ENCODE data around the gene CPNE7.

Gene CPNE7

DNA sequence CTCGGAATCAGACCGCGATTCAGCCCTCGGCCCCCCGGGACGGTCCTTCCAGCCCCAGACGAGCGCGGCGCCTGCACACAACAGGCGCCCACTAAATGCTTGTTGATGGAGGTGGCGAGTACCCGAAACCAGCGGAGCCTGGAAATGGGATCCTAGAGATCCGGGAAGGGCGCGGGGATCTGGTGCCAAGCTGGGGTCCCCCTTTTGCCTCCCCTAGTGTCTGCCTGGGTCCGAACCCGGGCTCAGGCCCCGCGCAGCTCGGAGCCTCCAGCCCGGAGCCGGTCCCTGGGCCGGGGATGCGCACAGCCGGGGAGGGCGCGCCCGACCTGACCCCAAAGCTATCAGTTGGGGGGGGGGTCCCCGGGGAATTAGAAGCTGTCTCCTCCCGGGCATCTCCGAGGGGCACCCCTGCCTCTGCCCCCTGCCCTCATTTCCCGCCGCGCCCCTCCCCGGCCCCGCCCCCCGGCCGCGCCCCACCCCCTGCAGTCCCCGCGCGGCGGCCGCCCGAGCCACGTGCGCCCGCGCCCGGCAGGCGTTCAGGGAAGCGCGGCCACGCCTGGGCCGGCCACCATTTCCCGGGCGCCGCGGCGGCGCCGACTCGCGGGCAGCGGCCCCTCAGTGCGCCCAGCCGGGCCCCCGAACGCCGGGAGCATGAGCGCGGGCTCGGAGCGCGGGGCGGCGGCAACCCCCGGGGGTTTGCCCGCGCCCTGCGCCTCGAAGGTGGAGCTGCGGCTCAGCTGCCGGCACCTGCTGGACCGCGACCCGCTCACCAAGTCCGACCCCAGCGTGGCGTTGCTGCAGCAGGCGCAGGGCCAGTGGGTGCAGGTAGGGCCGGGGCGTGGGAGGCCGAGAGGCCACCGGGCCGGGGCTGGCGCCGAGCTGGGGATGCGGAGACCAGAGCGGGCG is at the start of gene CPNE7:
TSS of gene CPNE7 (plus strand) at position 512 of the 906 bp plus-strand sequence. CDS start at position 652, 140 bp downstream.
- peak; percentile 39 for DNase-seq

DNA sequence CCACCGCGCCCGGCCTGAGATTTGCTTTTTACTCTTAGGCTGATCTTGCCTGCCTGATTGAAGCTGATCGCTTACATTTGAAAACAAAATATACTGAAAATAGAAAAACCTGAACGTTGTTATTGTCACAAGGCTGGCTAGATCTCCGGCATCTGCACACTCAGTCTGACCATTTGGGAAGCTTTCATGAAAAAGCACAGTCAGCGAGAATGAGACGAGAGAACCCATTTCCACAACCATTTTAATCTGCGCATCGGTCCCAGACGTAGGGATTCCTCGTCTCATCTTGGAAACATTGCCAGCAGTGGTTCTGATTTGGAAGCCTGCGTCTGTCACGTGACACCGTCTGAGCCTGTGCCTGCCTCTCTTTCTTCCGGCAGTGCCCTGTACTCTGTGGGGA is 46.5 kb upstream of the CPNE7 start:
- no peak for DNase-seq

DNA sequence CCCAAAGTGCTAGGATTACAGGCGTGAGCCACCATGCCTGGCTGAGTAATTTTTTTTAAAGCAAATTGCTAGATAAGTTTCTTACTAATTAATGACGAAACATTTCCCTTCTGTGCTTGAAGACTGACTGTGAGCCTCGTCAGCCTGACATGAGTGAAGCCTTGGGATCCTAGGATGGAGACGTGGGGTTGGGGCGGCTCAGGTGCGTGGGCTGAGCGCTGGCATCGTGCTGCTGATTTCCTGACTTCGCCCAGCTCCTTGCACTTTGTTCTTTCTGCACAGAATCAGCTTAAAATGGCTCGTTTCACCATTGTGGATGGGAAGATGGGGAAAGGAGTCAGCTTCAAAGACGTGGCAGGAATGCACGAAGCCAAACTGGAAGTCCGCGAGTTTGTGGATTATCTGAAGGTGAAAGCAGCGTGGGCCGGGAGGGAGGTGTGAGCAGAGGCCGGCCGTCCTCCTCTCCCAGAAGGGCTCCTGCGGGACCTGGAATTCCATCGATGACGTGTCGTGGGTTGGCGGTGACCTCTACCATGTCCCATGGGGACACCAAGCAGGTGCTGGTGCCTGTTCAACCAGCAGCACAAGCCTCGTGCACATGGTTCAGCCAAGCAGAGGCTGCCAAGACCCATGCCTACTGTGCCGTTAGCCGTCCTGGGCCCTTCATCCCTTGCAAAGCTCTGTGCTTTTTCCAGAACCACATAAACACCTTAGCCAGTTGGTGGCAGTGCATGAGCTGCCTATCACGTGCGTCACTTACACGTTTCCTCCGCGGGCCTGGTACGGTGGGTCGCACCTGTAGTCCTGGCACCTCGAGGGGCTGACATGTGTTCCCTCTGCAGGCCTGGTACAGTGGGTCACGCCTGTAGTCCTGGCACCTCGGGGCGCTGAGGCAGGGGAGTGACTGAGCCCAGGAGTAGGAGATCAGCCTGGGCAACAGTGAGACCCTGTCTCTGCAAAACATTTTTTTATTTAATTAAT is 44.9 kb upstream of the CPNE7 start:
- DNase-seq, result no peak

DNA sequence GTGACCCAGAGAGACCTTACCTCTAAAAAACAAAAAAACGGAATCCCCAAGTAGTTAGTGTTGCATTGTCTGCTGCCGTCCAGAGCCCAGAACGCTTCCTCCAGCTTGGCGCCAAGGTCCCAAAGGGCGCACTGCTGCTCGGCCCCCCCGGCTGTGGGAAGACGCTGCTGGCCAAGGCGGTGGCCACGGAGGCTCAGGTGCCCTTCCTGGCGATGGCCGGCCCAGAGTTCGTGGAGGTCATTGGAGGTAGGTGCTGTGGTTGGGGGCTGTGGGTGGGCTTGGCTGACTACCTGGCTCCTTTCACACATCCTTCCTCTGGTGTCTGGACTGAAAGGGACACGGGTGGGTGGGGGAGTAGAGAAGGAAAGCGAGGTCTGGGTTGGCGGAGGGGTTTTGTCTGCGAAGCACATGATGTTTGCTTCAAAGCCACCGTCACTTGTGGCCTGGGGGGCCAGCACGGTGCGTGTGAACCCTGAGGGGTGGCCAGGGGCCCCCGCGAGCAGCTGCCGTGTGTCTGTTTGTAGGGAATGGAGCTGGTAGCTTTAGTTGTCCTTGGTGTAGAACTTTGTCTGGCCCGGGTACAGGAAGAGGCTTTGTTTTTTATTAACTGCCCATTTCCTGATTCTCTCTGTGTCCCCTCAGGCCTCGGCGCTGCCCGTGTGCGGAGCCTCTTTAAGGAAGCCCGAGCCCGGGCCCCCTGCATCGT is 43.6 kb upstream of the CPNE7 start:
- DNase-seq, result no peak

DNA sequence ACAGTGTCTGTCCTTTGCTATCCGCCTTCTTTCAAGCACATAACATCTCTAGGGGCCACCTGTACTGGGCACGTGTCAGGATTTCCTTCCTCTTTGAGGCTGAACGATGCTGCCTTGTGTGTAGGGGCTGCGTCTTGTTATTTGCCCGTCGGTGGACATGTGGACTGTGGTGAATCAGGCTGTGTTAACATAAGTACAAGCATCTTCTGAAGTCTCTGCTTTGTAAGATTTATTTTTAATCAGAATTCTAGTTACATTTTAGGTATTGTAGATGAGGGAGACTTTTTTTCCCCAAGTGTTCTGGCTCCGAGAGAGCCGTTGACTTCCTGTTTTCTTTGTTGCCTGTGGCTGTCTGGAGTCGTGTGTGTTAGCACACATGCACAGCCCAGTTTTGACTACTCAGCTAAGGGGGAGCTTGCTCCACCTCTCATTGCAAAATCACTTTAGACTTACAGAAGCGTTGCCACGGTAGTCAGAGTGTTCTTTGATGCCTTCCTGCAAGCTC is 41.3 kb upstream of the CPNE7 start:
- DNase-seq, result no peak

DNA sequence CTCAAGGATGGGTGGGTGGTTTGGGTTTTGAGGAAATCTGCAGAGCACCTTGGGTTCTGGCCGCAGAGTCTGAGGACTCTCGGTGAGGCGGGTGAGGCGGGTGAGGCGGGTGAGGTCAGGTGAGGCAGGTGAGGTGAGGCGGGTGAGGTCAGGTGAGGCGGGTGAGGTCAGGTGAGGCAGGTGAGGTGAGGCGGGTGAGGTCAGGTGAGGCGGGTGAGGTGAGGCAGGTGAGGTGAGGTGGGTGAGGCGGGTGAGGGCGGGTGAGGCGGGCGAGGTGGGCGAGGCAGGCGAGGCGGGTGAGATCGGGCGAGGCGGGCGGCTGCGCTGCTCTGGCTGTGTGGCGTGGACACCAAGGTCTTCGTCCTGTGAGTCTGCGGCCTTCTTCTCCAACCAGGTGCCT is 39.2 kb upstream of the CPNE7 start:
- DNase-seq, result no peak

DNA sequence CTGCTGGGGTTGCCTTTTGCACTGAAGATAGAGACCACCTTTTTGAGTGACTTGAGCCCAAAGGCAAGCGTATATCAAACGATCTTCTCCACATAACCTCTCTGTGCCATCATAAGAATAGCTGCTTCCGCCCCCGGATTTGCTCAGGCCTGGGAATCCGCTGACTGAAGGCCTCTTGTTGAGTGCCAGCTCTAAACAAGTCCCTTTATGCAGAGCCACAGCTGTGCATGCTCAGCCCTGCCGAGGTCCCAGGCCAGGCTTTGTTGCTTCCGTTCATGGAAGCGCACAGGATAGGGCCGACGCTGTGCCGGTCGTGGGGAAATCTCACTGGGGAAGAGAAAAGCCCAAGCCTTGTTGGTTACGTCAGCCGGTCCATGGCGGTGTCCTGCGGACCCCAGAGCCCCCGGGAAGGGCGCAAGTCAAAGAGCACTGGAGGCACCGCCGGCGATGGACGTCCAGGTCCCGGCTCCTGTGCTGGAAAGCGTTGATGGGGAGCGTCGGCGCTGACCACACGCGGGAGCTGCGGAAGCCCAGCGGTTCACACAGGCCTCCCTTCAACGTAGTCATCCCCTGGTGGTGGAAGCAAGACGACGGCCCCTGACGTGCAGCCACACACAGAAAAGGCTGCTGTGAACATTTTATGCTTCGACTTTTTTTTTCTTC is 38.5 kb upstream of the CPNE7 start:
- no peak for DNase-seq

DNA sequence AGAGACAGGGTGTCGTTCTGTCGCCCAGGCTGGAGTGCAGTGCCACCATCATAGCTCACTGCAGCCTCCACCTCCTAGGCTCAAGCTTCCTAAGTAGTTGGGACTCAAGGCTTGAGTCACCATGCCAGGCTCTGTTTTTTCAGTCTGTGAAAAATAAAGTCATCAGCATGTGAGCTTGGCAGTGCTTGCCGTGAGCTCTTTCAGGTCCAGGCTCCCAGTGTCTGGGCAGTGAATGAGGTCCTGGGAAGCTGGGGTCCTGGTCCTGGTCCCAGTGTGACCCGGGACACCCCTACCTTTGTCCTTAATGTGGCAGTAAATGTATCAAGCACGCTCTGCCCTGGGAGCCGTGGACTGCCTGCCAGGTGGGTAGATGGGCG is 38.0 kb upstream of the CPNE7 start:
- no peak for DNase-seq

DNA sequence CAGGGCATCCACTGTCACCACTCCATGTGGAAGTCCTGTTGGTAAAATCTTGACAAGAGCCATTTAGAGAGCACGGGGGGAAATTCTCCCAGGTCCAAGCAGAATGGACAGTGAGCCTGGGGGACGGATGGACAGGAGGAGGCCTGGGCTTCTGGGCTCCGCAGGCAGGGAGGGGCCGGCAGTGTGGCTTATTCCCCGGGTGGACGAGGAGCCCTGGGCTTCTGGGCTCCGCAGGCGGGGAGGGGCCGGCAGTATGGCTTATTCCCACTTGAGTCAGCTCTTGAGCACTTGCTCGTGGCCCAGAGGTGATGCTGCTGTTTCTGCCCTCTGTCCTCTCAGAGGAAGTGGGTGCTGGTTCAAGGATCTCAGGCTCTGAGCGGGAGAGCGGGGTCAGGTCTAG is 37.3 kb upstream of the CPNE7 start:
- no peak for DNase-seq

DNA sequence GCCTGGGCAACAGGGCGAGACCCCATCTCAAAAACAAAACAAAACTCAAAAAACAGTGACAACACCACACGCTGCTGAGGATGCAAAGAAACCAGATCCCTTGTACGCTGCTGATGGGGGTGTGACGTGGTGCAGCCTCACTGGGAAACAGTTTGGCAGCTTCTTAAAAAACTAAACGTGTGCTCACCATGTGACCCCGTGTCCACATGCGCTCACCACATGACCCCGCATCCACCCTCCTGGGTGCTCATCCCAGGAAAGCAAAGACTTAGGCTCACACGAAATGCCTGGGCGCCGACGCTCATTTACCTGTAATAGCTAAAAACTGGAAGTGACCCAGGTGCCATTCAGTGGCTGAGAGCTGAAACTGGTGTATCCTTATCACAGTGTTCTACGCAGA is 35.0 kb upstream of the CPNE7 start:
- no peak for DNase-seq

DNA sequence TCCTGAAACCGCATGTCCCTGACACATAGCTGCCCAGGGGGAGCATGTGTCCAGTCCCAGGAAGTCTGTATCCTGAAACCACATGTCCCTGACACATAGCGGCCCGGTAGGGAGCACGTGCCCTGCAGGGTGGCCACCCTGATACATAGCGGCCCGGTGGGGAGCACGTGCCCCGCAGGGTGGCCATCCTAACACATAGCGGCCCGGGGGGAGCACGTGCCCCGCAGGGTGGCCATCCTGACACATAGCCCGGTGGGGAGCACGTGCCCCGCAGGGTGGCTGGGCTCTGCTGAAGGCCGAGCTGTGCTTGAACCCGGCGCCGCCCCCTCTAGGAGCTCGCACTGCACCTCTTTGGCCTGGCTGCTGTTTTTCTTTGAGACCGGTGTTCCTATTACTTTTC is 33.8 kb upstream of the CPNE7 start:
- no peak for DNase-seq

DNA sequence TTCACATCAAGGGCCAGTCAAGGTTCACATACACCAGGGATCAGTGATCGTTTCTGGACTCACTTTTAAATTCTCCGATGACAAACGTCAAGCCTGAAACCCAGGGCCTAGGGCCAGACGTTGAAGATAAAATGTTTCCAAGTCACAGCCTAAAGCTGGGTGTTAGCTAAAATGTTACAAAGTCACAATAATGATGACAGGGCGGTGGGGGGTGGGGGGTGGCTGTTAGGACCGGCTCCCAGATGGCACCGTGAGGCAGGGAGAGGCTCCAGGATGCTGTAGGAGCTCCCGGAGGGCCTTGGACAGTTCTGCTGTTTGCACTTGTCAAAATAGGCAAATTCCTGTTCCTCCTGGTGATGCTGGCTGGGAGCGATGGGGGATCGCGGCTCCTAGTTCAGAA is 31.4 kb upstream of the CPNE7 start:
- DNase-seq, result no peak

DNA sequence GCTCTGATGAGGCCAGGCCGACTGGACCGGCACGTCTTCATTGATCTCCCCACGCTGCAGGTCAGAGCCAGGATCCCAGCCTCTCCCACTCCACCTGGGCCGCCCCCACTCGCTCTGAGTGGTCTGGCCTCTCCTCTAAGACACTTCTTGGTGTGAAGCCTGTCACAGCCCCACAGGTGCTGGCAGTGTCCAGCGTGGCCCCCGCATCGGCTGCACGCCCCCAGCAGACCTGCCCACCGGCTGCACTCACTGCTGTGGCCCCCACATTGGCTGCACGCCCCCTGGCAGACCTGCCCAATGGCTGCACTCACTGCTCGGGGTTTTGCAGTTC is 30.9 kb upstream of the CPNE7 start:
- no peak for DNase-seq

DNA sequence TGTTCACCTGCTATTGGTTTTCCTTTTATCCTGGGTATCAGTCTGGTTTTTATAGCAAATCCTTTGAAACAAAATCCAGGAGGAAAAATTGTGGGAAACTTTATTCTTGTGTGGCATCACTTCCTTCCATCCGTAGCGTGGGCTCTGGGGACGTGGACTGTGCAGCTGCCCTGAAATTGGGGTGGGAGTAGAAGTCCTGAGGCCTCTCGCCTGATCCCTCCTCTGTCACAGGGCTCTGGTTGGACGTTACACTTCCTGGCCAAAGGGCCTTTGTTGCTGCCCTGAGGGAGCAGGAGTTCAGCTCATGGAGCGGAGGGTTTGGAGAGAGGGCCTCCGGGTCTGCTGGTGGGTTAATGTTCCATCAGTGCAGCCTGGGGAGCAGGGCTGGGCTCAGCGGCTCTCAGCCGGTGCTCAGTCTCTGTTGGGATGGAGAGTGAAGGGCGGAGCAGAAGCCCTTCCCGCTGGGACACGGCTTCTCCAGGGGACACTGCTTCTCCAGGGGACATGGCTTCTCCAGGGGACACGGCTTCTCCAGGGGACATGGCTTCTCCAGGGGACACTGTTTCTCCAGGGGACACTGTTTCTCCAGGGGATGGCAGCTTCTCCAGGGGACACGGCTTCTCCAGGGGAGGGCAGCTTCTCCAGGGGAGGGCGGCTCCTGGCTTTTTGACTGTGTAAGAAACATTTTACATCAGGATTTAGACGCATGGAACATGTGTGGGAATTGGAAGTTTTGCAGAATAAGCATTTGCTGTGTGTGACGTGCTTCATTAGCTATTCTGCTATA is 30.3 kb upstream of the CPNE7 start:
- no peak for DNase-seq

DNA sequence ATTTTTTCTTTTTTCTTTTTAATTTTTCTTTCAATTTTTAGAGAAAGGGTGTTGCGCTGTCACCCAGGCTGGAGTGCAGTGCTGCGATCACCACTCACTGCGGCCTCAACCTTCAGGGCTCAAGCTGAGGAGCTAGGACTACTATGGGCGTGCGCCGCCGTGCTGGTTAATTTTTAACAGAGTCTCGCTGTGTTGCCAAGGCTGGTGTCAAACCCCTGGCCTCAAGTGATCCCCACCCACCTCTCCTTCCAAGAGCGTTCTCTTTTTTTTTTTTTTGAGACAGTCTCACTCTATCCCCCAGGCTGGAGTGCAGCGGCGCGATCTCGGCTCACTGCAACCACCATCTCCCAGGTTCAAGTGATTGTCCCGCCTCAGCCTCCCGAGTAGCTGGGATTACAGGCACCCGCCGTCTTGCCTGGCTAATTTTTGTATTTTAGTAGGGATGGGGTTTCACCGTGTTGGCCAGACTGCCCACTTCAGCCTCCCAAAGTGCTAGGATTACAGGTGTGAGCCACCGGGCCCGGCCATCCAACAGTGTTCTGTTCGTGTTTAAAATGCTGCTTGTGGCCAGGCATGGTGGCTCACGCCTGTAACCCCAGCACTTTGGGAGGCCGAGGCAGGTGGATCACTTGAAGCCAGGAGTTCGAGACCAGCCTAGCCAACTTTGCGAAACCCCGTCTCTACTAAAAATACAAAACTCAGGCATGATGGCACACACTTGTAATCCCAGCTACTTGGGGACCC is 29.6 kb upstream of the CPNE7 start:
- no peak for DNase-seq

DNA sequence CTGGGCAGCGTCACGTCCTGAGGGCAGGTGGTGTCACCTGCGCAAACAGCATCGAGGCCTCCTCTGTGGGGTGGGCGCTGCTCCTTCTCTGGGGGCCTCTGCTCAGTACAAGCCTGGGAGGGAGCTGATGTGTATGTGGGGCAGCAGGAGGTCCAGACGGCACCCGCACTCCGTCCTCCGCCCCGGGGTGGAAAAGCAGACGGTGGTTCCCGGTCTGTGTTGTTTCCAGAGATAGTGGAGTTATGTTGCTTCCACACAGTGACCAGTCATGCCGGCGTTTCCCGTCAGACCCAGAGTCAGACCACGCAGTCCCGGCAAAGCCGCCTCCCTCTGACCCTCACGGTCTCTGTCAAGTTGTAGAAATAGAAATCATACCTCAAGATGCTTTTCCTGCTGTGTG is 28.8 kb upstream of the CPNE7 start:
- DNase-seq, result no peak

DNA sequence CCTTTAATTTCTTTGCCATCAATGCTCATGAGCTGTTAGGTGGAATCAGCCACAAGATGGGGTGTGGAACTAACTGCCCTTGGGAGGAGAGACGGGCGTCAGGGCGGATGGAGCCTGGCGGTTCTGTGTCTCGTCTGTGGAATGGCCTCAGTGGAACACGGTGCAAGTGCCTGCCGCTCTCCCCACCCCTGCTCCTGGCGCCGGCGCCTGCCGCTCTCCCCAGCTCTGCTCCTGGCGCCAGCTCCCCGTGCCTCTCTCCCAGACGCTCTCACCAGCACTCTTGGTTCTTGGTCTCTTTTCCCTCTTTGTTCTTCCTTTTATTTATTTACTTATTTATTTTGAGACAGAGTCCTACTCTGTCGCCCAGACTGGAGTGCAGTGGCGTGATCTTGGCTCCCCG is 28.3 kb upstream of the CPNE7 start:
- no peak for DNase-seq

DNA sequence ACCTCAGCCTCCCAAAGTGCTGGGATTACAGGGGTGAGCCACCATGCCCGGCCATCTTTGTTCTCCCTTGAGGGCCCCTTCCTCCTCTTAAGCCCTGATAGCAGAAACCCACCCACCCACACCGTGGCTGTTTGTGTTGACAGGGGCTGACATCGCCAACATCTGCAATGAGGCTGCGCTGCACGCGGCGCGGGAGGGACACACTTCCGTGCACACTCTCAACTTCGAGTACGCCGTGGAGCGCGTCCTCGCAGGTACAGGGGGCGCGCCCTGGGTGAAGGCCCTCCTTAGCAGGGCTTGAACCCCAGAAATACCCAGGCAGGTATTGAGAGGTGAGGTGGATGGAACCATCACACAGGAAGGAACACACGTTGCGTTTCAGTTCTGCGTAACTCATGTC is 27.7 kb upstream of the CPNE7 start:
- DNase-seq, result no peak

DNA sequence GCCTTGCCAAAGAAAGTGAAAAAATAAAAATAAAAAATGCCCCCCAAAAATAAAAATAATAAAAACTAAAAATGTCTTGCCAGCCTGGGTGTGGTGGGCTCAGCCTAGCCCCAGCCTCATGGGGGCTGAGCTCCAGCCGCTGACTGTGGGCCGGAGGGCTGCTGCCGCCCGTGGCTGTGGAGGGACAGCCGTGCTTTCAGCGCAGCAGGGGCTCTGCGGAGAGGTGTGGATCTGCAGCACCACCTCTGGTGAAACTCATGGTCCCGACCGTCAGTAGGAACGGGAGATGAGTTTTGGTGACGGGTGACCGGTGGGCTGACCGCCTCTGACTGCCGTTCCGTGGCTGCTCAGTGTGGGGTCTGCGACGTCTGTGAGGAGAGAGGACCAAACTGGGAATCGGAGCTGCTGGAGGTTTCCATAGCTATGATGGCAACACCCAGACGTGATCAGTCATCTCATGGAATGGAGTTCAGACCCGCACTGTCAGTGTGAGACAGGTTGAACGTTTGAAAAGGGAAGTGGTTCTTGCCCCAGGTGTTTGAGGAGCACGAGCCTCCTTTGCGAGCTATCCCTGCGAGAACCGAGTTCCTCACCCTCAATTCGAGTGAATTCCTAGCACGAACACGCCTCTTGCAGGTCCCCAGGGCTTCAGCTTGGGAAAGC is 27.1 kb upstream of the CPNE7 start:
- DNase-seq, result no peak

DNA sequence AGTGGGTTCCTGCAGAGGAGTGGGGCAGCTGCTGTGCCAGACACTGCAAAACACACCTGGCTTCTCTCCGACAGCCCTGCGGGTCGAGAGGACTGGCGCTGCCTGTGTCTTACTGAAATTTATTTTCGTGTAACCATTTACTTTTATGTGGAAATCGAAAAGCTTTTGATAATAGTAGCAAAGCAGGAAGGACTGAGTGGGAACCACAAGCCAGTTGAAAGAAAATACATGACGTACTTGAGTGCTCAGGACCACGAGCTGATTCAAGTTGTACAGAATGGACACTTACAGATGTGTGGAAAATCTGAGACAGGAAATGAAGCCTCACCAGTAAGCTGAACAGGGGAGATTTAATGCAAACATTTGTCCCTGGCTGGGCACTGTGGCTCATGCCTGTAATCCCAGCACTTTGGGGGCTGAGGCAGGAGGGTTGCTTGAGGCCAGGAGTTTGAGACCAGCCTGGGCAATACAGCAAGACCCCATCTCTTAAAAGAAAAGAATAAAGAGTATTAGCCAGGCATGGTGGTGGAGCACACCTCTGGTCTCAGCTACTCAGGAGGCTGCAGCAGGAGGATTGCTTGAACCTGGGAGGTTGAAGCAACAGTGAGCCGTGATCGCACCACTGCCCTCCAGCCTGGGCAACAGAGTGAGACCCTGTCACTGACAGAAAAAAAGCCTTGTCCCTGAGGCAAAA is 26.4 kb upstream of the CPNE7 start:
- DNase-seq, result no peak
